LNCAP (cell line): ENCODE data around the gene NDUFV3.

ENCODE experiments used
- CTCF ChIP-seq: fragments of 450-650 bp; IDR thresholded peaks from 2 replicates; pipeline ENCODE4 v1.5.1; 2017; ENCODE audit warnings: mild to moderate bottlenecking

Gene NDUFV3

GRCh38 chr21:42854246-42855010 lies 38.7 kb upstream of the NDUFV3 start:
- no peak for TF ChIP-seq CTCF

- TF ChIP-seq CTCF: no peak
These were observed 37.8 kb upstream of the NDUFV3 start for GRCh38 chr21:42855171-42855936.

GRCh38 chr21:42855937-42856335 lies 37.2 kb upstream of the NDUFV3 start:
- TF ChIP-seq CTCF: no peak

- TF ChIP-seq CTCF: no peak
These were observed 35.9 kb upstream of the NDUFV3 start for GRCh38 chr21:42857216-42857615.

GRCh38 chr21:42858185-42858847 lies 34.8 kb upstream of the NDUFV3 start:
- no peak for TF ChIP-seq CTCF

GRCh38 chr21:42858957-42859890 lies 33.9 kb upstream of the NDUFV3 start:
- no peak for TF ChIP-seq CTCF

- no peak for TF ChIP-seq CTCF
These were observed 33.2 kb upstream of the NDUFV3 start for GRCh38 chr21:42859891-42860230.
